Measurements from ENCODE around the gene FXN.

- TF ChIP-seq CTCF (IDR thresholded peaks at IDR 0.05) = no peak
- TF ChIP-seq POLR2A (IDR thresholded peaks at IDR 0.05) = no peak
Measured at GRCh38 chr9:69045821-69046220, 10.3 kb downstream of the FXN start.

All from breast epithelium (tissue), 3 donors.